NK-92 (cell line): Measurements from ENCODE around the gene TRIML1.
"Not testable (repeated sequence)": the region's sequence is repeated elsewhere in the genome, so short reads cannot be mapped to it uniquely, and the experiment has no call there.

Source experiments
- DNase-seq: peaks from one replicate; lab custom pipeline; 2025; ENCODE audit not compliant: unreplicated experiment; lab: John Stamatoyannopoulos, UW

Gene TRIML1

GRCh38 chr4:188147776-188148175, 8.5 kb downstream of the TRIML1 start:
- no peak for DNase-seq

DNA sequence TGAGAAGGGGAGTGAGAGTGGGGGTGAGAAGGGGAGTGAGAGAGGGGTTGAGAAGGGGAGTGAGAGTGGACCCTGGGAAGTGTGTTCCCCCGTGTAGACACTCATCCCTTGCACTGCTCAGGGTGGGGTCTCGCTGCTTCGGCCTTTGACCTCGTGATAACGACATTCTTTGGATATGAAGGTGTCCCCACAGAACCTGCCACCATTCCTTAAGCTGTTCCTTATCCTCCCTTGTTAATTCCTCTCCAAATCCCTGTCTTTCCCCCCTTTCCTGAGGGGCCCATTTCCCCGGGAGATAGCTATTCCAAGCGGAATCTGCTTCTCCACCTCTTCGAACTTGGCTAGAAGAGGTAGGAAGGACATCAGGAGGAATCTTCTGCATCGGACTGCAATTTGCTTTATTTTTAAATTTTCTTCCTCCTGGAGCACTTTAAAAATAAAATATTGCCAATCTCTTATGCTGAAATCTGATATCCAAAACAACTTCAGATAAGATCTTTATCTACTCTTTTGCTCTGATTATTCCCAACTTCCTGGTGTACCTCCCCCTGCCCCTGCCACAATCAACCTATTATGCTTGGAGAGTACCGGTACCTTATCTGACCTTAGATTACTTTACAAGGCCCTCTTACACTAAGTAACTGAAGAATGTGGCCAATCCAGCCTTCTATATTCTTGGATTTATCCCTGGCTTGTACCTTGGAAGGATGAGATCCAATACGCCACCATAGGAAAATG, 15.6 kb downstream of the TRIML1 start:
- DNase-seq, result no peak

GRCh38 chr4:188158336-188158735, 19.1 kb downstream of the TRIML1 start:
- DNase-seq, result no peak

DNA sequence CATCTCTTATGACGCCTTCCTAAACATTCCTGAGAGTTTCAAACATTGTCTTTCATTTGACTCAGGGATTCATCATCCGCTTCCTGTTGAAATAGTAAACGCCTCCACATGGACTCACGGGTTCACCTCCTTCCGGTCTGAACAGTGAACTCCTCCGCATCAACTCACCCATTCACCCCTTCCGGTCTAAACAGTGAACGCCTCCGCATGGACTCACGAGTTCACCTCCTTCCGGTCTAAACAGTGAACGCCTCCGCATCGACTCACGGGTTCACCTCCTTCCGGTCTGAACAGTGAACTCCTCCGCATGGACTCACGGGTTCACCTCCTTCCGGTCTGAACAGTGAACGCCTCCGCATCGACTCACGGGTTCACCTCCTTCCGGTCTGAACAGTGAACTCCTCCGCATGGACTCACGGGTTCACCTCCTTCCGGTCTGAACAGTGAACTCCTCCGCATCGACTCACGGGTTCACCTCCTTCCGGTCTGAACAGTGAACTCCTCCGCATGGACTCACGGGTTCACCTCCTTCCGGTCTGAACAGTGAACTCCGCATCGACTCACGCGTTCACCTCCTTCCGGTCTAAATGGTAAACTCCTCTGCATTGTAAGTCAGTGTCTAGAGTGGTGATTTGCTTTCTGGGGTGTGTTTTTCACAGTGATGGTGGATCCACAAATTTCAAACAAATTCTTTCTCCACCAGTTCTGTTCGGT, 20.4 kb downstream of the TRIML1 start:
- not testable (repeated sequence) for DNase-seq

DNA sequence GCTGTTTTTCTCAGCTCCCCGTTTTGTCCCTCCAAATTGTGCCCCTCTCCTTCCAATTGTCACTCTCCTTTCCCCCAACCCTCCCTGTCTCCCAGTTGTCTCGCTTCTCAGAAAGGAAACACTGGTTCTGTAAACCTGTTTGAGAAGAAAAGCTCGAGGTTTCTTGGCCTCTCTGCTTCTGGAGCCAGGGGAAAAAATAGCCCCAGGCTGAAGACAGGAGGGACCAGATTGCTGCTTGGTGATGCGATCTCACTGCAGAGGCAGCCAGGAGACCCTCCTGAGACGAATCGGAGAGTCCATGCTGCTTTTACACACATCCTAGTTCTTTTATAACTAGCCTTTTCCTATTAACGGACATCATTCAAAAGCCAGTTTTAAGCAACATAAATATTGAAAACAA, 21.2 kb downstream of the TRIML1 start:
- DNase-seq, result no peak

- no peak for DNase-seq
Observed at GRCh38 chr4:188161167-188161566, 21.9 kb downstream of the TRIML1 start.

DNA sequence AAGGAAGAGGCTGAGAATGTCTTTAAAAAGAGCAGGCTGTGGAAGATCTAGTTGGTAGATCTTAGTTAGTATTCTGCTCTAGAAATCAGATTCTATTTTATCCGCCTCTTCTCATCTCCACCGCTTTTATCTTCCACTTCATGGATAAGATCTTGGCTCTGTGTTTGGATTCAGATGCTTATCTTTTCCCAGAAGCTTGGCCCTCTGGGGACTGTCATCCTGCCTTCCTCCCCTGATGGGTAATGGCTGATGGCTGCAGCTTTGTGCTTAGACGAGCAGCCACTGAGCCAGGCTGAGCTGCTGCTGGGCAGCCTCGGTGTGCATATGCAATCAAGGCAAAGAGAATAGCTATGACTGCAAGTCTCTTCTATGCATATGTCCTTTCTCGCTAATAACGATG, 23.5 kb downstream of the TRIML1 start:
- no peak for DNase-seq

DNA sequence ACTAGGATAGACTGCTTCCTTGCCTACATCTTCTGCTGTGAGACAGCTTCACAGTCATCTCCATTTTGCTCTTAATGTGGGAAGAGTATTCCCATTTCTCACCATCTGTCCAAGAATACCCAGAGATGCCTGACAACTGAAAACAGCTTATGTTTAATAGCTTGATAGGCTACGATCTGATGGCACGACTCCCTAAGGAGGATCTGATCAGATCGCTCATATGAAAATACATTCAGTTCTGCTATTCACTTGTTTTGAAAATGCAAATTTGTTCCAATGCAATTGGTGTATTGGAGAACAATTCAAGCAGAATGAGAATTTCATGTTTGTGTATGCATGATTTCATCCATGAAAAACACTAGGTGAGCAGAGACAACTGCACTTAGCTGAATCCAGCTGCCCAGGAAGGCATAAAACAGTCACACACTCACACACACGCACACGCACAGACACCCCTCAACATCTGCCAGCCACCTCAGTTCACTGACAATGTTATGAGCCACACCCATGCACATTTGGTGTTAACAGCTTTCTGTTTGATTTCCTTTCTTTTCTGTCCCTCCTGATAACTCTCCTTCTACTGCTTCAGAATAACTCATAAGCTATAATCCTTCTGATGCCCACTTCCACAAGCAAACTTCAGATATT, 29.6 kb downstream of the TRIML1 start:
- no peak for DNase-seq

GRCh38 chr4:188171551-188171950, 32.3 kb downstream of the TRIML1 start:
- no peak for DNase-seq

GRCh38 chr4:188175288-188175687, 36.0 kb downstream of the TRIML1 start:
- no peak for DNase-seq

DNA sequence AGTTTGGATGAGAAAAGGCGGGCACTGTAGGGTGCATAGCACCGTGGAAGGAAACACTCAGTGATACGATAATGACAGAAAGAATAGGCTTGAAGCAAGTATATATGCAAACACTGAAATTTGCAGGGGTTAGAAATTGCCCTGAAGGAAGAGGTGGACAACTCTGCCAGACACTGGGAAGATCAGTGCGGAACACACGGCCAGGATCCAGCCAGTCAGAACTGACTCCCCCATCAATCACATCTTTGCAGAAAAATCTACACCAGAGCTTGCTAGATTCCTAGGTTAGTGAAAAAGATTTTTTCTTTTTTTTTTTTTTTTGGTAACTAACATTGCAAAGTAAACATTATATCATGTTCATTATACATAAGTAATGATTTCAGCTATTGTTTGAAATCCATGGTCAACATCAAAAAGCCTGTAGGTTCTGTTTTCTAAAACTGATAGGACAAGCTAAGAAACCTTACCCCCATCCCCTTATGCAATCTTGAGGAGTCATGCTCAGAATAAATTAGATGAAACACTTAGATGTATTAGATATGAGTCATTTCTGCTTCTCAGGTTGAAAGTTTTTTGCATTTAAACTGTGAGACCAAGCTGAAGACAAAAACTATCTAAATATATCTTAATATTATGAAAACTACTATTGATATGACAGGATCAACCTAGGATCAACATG, 38.9 kb downstream of the TRIML1 start:
- no peak for DNase-seq

DNA sequence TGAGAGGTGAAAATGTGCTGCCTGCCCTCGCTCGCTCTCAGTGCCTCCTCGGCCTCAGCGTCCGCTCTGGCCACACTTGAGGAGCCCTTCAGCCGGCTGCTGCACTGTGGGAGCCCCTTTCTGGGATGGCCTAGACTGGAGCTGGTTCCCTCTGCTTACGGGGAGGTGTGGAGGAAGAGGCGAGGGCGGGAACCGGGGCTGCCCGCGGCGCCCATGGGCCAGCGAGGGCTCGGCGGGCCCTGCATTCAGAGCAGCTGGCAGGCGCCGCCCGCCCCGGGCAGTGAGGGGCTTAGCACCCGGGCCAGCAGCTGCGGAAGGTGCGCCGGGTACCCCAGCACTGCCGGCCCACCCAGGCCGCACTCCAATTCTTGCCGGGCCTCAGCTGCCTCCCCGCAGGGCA, 39.6 kb downstream of the TRIML1 start:
- DNase-seq, result no peak

DNA sequence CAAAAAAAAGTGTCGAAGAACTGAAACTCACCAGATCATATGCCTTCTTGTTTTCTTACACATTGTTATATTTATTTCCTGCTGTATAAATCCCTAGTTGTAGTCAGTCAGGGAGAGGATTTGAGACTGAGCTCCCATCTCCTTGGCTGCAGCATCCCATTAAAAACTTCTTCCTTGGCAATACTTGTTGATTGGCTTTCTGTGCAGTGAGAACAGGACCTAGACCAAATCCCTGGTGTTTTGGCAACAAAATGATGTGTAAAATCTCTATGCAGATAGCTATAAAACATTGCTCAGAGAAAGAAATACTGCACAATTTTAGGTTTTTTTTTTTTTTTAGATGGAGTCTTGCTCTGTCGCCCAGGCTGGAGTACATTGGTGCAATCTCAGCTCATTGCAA, 47.9 kb downstream of the TRIML1 start:
- DNase-seq, result no peak

GRCh38 chr4:188190461-188190860, 51.2 kb downstream of the TRIML1 start:
- no peak for DNase-seq

GRCh38 chr4:188194421-188194820, 55.2 kb downstream of the TRIML1 start:
- no peak for DNase-seq

DNA sequence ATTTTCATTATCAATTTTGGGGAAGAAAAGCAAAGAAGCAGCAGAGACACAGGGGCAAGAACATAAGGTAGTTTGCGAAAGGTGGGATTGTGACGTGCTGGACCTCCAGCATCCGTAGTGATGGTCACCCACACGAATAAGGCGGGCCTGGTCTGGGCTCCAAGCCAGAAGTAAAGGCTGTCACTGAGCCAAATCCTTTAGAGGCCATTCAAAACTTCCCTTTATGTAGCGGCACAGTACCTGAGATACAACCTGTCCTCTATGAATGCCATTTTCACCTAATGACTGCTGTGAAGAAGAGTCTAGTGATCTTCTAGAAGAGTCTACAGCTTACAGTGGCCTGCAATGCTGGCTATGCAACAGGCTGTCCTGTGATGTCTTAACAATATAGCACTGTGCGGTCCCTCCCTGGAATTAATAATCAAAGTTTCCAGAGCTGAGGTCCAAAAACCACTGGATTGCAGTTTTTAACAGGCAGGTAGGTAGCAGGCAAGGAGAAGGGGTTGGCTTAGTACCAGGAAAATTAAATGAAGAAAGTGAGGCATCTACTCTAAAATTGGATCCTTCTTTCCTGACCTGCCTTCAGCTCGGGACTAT, 56.2 kb downstream of the TRIML1 start:
- no peak for DNase-seq

DNA sequence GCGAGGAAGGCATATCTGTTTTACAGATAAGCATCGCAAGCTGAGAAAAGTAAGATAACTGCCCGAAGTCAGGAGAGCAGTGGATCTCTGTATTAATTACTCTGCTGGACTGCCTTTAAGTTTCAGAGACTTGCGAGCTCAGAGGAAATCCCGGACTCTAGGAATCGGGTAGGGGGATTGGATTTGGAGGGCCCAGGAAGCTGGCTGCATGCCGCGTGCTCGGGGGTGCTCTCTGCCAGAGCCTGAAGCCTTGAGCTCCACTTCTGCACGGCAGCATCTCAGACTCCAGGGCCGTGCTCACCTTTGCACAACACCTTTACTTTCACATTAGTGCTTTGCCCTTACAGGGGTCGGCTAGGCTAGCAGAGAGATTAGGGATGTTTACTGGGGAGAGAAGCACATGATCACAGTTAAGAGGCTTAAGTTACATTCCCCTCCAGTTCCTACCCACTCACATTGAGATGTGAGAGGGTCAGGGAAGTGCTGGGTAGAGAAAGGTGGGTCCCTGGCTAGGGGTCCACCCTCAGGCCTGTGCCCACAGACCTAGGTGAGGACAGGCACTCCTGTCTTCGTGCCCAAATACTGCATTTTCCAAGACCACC, 57.0 kb downstream of the TRIML1 start:
- no peak for DNase-seq
